Activated CD8-positive, alpha-beta memory T cell treated with anti-CD3 and anti-CD28 coated beads, Interleukin-2, amount 50 U/mL, for 48 hours (primary cell): ENCODE measurements around the gene PPARD.
A peak's percentile ranks its signal among the peaks of the same experiment; 100 is the strongest.

Source experiments
- DNase-seq: peaks from one replicate; pipeline ENCODE4 v3.0.0-alpha.2; 2020

Gene PPARD

DNA sequence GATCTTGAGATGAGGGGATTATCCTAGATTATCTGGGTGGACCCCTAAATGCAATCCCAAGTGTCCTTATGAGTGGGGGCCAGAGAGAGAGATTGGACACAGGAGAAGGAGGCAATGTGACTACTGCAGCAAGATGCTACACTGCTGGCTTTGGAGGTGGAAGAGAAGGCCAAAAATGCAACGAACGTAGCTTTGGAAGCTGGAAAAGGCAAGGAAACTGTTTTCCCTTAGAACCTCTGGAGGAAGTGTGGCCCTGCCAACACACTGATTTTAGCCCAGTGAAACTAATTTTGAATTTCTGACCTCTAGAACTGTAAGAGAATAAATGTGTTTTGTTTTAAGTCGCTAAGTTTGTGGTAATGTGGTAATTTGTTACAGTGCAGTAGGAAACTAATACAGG is 15.7 kb downstream of the PPARD start:
- no peak for DNase-seq

DNA sequence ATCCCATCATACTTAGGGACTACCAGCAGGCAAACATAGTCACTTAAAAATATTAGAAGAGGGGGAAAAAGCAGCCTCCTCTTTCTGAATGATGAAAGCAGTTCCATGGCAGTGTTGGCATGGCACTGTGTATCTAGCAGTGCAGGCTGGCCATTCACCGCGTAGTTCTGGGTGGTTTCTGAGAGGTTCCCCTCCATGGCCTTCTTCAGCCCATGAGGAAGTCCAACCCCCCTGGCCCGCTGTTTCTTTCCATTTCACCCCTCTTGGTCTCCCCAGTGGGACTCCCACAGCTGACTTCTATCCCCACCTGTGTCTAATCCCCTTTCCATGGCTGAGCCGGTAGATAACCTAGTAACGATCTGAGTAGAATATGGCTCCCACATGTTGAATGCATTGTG is 17.0 kb downstream of the PPARD start:
- no peak for DNase-seq

DNA sequence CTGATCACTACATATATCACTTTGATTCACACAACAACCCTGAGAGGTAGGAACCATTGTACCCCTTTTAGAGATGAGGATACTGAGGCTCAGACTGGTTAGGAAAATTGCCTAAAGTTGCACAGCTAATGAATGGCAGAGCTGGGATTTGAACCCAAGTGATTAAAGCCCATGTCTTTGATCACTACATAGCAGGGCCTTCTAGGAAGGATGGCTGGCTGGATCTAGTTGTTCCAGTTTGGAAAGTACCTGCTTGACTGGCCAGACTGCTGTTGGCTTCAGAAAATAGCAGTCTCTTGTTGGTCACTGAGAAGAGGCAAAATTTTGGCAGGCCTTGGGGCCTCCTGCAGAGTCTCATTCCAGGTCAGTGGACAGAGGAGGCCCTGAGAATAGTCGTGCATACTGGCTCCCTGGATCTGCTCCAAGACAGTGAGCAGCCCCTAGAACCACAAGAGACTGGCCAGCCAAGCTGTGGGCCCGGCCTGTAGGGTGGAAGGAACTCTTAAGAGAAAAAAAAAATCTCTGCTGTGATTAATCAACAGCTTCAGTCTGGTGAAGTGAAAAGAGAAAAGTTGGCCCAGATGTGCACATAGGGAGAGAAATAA is 17.5 kb downstream of the PPARD start:
- DNase-seq, result no peak

DNA sequence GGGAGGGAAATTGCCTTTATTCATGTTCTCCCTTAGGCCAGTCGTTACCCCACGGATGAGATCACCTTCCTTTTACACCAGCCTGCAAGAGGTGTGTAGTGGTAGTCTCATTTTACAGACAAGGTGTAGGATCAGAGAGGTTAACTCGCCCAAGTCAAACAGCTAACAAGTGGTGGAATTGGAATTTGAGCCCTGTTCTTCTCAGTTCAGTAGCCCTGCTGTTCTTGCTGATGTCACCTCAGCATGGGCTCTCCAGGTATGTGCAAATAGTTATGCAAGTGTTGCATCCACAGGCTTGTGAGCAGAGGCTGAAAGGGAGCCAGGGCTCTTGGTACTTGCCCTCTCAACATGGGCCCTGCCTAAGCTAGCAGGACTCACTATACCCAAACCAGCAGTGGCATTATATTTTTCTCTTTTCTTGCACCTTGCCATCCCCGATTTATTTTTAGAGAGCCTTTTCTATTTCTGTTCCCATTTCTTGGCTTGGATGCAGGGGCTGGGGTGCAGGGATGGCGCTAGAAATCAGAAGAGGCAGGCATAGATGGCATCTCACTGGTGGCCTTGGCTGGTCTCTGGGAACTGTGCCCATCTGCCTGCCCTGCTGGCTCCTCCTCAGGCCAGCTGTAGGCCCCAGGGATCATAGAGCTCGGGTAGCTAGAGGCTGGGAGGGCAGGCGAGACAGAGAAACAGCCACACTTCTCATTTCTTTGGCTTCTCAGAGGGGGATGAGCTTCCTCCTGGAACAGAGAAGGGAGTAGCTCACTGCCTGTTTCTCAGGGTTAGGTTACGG is 18.2 kb downstream of the PPARD start:
- DNase-seq, result no peak

DNA sequence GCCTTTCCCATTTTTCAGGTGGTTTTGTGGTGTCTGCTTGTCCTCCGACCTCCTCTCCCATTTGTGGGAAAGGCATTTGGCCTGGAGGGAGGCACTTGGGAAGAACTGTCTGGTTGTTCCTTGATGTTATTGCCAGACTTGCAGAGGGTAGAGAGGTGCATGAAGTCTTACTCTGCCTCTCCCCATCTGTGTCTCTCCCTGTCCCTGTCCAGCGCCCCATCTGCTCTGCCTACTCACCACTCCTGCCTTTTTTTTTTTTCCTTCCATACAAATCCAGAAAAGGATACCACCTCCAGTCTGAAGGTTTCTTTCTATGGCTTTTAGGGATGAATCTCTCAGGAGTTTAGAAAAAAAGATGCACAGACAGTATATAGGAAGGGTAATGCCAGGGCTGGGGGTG is 19.8 kb downstream of the PPARD start:
- no peak for DNase-seq

DNA sequence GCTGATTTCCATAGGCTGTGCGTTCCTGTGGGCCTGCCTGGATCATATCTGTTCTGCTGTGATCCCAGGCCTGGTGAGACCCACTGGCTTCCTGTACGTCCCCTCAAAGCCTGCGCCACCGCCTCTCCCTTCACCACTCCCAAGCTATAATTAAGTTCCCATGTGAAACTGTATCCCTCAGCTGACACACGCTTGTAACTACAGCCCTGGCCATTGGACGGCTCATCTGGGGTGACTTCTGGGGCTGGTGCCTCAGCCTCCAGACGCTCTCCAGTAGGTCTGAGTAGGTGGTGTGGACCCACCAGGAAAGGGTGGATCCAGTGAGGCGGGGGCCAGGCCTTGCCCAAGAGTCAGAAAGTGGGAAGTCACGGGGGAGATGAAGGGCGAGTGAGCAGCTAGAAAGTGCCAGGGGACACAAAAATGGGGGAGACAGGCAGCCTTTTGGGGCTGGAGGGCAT is 21.0 kb downstream of the PPARD start:
- no peak for DNase-seq

DNA sequence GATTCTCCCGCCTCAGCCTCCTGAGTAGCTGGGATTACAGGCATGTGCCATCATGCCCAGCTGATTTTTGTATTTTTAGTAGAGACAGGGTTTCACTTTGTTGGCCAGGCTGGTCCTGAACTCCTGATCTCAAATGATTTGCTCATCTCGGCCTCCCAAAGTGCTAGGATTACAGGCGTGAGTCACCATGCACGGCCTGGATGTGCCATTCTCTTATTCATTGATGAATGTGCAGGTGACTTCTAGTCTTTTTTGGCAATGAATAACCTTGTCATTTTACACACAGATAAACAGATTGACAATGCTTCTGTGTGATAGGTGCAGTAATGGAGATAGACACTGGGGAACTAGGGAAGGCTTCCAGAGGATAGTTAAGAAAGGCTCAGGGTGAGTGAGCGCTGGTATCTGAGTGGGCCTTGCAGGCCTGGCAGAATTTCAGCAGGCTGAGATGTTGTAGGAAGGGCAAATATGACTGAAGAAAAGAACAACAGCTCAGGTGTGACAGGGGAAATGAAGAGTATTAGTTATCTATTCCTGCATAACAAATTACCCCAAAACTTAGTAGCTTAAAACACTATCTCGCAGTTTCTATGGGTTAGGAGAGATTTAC is 23.3 kb downstream of the PPARD start:
- no peak for DNase-seq

DNA sequence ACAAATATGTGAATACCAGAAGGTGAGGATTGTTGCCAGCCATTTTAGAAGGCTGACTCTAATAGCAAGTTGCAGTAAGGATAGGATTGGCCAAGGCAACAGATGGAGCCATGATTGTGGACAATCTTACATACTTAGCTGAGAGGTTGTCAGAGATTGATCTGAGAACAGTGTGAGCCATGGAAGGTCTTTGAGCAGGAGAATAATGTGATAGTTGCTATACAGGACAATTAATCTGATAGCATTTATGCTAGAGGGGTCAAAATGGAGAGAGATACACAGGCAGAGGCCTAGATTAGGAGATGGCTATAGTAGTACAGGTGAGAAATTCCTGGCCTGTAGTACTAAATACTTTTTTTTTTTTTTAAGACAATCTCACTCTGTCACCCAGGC is 23.8 kb downstream of the PPARD start:
- DNase-seq, result no peak

DNA sequence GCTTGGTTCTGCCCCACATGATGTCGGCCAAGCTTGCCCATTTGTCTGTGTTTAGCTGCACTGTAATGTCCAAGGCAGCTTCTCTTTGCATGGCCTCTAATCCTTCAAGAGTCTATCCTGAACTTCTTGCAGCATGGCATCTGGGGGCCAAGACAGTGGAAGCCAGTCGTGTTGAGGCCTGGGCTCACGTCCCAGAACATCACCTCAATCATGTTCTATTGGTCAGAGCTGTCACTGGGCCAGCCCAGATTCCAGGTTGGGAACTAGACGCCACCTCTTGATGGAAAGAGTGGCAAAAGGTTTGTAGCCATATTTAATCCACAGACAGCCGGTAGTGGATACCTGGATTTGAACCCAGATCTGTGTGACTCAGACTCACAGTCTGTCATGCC is 25.3 kb downstream of the PPARD start:
- no peak for DNase-seq

DNA sequence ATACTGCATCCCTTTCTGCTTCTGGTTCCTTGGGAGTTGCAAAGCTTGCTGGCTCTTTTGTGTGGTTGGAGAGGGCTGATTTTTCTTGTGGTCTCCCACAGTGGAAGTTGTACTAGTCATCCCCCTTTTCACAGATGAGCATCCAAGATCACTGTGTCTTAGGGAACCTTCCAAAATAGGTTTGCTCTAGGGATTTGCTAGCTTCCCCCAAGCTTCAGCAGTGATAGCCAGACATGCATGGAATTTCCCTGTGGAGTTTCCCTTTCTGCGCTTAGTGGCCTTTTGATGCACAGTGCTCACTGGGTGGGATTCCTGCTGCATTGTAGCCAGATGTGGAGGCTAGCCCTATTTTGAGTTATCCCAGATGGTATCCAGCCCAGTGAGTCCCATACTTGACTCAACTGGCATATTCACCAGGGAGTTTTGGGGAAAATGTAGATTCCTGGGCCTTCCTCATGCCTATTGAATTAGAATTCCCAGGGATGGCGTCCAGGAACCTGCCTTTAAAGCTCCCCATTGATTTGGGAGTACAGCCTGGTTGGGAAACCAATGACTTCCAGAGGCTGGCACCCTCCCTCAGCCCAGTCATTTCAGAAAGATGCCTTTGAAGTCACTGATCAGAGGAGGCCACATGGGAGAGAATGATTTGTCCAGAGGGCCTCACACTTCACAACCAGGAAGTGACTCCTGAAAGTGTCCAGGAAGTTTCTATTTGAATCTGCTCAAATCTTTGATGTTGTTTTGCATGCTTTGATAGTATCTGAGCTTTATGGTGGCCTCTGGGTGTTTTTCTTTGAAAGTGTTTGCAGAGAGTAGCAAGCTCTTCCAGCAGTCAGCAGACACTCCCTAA is 25.9 kb downstream of the PPARD start:
- no peak for DNase-seq

DNA sequence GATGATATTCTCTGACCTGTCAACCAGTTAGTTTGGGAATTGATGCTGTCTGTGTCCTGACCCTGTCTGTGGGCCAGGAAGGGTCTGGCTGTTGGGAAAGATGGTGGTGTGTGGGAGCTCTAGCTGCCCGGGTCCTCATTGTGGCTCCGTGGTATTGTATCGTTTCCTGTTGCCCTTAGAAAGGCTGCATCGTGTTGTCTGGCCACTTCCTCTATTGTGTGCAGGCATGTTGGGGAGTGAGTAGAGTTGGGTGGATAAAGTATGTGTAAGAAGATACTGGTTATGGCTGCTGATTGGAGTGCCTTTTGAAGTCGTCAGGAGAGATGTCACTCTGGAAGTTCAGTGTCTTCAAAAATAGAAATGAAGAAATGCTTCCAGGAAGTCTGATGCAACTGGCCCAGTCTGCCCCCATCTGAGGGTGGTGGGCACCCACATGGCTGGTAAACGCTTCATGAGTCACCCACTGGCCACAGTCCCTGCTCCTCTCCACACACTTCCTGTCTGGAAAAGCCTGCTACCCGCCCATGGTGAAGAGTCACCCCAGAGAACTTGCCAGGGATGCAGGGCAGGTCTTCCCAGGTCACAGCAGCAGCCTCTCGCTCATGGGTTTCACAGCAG is 27.9 kb downstream of the PPARD start:
- peak; percentile 74 for DNase-seq

DNA sequence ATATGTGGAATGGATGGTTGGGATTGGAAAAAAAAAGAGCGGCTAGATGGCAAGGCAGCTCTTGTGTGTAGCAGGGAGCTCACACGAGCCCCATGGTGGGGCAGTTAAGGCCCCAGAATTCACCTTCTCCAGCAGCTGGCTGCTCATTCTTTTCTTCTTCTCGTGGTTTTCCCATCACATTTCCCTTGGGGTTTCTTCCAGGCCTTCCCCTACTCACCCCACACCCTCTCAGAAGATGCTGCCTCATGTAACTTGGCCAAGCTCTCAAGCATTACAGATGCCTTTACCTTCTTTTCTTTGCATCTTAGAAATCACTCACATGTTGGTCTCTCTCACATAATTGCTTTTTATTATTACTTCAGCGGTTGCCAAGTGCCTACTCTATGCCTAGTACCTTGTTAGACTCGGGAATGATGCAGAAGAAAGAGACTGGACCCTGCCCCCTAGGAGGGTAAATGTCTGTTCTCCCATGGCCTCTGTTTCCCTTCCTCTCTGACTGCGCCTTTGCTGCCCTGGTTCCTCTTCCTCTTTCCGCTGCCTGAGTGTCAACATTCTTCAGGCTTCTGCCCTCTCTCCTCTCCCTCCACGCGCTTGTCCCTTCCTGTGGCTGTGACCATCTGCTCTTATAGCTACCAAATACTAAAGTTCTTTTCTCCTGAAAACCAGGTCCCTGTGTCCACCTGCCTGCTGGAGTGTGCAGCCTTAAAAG is 28.6 kb downstream of the PPARD start:
- no peak for DNase-seq

DNA sequence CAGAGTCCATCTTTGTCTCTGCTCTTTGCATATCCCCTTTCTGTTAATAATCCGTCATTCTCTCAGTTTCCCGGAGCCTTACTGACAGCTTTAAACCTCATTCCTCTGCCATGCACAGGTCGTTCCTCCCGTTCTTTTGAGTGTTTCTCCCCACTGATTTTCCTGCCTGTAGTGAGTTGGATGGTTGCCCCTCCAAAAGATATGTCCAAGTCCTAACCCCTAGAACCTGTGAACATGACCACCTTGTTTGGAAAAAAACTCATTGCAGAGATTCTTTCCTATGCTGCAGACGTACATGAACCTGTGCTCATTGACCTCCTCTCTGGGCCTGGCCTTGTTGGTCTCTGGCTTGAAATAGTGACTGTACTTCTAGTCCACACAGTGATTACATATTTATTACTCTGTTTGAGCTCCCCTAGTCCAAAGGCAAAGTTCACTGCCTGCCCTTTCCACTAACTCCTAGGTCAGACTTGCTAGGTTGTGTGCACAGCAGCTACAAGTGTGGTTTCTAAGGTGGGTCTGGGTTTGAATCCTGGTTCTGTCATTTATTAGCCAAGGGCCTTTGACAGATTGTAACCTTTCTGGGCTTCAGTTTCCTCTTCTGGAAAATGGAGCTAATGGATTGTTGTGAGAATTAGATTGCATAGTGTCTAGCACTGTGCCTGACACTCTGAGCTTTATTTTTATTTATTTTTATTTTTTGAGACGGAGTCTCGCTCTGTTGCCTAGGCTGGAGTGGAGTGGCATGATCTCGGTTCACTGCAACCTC is 29.3 kb downstream of the PPARD start:
- no peak for DNase-seq

DNA sequence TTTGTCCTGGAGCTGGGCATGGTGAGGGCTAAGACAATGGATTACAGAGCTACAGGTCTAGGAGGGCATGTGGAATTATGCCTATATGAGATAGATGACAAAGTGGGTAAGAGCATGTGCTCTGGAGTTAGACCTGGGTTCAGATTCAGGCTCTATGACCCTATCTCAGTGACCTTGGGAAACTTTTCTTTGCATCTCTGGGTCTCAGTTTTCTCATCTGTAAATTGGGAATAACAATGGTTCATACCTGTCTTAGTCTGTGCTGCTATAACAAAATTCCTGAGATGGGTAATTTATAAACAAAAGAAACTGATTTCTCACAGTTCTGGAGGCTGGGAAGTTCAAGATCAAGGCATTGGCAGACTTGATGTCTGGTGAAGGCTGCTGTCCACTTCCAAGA is 30.3 kb downstream of the PPARD start:
- DNase-seq, result no peak

DNA sequence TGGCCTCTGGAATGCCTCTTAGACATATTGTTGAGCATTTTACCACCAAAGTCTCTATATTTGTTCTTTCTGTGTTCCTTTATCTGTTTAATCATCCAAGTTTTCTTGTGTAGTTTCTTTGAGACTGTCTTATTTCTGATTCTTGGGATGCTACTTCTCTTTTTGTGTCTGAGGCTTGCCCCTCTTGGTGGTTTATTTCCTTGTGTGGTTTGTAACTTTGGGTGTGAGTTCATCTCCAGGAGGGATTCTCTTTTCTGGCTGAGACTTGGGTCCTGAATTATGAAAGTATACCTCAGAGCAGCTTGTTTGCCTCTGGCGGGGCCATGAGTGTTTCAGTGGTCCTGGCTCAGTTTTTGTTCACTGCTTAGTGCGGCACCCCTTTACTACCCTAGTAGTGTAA is 33.9 kb downstream of the PPARD start:
- DNase-seq, result no peak

DNA sequence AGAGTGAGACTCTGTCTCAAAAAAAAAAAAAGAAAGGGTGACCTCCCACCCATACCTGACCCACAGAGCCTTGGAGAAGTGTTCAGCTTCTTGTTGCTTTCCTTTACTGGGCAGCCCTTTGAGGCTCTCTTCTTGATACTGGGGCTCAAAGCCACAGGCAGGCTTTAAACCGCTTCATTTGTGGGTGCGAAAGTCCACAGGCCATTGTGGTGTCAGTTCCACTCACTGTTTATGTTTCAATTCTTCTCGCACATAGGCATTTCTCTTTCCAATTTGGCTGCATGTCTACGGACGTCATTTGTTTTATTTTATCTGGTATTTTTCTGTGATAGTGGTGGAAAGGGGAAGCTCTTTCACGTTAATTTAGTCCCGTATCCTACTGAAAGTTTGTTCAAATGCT is 34.6 kb downstream of the PPARD start:
- DNase-seq, result no peak

DNA sequence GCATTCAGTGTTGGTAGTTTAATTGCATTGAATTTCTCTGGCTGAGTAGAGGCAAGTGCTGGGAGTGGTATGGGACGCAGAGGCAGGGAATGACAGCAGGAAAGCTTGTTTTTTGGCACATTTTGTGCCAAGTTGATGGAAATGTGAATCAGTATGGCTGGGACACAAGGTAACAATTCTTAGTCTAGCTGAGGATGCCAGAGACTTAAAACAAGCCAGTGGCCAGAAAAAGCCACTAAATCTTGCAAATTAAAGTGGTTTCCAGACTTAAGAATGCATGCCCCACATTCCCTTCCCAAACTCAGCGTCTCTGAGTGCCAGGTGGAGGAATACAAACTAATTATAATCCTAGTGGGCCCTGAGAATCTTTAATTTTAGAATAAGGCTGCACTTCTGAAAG is 35.9 kb downstream of the PPARD start:
- no peak for DNase-seq

DNA sequence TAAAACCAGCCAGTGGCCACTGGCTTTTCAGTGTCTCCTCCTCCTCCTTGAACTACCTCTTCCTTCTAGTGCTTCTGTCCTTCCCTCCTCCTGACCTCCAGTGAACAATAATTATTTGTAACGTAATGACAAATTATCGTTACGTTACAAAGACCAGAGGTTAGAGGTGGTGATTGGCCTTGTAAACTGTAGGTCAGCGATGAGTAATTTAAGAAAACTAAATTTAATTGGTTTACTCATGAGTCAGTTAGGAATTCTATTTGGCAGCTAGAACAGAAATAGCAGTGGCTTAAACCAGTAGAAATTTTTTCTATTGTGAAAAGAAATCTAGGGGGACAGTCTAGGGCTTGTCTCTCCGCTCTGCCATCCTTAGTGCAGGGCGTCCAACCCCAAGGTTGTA is 38.8 kb downstream of the PPARD start:
- DNase-seq, result no peak

DNA sequence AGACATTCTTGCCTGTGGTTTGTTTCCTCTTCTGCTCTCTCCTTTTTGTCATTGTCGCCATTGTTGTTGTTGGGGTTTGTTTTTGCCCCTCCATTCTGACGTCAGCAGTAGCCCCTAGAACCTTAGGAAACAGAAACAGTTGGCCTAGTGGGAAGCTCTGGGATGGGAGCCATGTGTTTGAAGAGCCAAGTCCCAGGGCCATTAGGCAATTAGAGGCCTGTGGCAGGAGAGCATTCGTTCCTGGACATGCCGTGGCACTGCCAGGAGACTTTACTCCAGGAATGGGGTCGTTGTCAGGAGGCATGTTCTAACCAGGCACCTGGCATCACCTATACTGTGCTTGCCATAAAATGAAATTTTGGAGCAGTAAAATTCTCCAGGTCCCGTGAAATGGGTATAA is 39.7 kb downstream of the PPARD start:
- DNase-seq, result no peak

DNA sequence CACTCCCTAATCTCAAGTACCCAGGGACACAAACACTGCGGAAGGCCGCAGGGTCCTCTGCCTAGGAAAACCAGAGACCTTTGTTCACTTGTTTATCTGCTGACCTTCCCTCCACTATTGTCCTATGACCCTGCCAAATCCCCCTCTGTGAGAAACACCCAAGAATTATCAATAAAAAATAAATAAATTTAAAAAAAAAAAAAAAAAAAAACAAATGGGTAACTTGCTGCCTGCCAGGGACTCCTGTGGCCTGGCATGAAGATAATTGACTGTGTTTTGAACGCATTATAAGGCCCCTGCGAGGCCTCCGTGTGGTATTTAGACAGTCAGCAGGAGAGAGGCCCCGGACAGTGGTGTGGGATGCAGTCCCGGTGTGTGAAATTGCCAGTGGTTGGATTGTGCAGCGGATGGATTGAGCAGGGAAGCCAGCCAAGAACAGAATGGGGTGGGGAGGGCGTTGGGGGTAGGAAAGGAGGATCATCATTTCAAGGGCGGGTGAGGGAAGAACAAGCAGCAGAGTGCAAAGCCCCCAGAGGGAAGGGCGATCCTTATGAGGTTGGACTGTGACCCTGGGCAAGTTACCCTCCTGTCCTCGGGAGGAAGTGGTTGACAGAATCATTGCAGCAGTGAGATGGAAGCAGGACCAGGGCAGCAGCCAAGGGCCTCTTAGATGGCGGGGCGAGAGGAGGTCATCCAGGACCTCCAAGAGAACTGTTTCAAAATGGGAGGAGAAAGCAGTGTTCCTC is 43.3 kb downstream of the PPARD start:
- DNase-seq, result no peak

DNA sequence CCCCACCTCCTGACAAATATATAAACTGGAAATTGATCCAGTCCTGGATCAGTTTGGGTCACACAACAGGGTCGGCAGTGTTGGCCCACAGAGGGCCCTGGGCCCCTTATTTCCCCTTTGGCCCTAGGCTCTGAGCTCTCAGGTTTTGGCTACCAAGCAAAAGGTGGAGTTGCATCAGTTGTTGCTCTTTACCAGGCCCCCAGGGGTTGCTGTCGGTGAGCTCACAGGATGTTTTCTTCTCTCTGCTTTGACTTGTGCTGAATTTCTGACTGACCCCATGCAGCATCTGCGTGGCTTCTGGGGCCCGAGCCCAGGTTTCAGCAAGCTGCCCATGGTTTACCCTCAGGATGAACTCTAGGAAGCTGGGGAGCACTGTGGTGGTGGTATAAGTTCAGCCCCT is 44.6 kb downstream of the PPARD start:
- DNase-seq, result no peak
